ENCODE measurements around the gene PCAT6.

The PCAT6 gene

DNA sequence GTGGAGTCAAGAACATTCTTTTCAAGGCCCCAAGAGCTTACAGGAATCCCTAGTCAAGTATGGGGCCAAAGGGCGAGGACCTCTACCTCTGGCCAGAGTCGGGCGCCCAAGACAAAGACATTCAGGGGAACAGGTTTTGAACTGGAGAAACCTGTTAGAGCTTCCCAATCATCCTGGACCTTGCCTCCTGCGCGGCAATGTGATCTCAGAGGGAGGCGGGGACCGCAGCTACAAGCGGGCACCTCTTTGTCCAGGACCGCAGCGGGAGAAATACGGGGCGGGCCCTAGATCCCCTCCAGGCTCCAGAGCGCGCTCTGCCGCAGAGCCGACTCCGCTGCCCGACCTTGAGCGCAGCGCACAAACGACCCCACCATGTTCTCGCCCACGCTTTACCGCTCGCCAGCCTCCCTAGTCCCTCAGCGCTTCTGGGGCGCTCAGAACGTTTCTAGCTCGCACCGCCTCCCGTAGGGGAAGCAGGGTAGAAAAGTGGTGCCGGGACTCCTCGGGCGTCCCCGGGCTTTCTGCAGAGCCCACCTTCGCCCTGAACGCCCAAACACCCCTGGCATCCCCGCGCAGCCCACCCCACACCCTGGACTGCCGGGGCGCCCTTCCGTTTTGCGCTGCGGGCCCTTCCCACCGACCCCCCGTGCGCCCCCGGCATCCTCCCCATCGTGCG, 50.1 kb downstream of the PCAT6 start:
- no peak overlapping the region for H3K27ac ChIP-seq
- TF ChIP-seq FOXP2 (optimal IDR thresholded peaks at IDR 0.05; ENCODE audit: control extremely low read depth, extremely low read length, insufficient read depth) (no peak), EZH2 (IDR thresholded peaks at IDR 0.05) (no peak), POLR2AphosphoS5 (IDR thresholded peaks at IDR 0.05; ENCODE audit: borderline replicate concordance, low read depth, low read length) (no peak)
- no peaks in the 10 kb centered on the region for H3K36me3 ChIP-seq (ENCODE audit: insufficient read depth, low read length)
- no peak overlapping the region for H3K4me3 ChIP-seq
- no peaks in the 10 kb centered on the region for H3K9me3 ChIP-seq (ENCODE audit: low read depth, low read length)
- no peak overlapping the region for H3K9ac ChIP-seq (ENCODE audit: insufficient read length)
- no peak for DNase-seq (ENCODE audit: low read depth, low spot score)
